Medulla oblongata (tissue), 1 donor: ENCODE results near the gene EMCN.

Experiments
- DNase-seq: peaks from one replicate; pipeline ENCODE4 v3.0.0-alpha.2; 2015; ENCODE audit errors: extremely low spot score

EMCN gene

GRCh38 chr4:100493756-100494155 lies 24.1 kb downstream of the EMCN start:
- no peak for DNase-seq

GRCh38 chr4:100492129-100492528 lies 25.7 kb downstream of the EMCN start:
- no peak for DNase-seq

GRCh38 chr4:100489305-100489704 lies 28.5 kb downstream of the EMCN start:
- no peak for DNase-seq

- DNase-seq = no peak
Observed at GRCh38 chr4:100486496-100486895, 31.3 kb downstream of the EMCN start.

GRCh38 chr4:100483796-100484195 lies 34.0 kb downstream of the EMCN start:
- DNase-seq = no peak

GRCh38 chr4:100479971-100480370 lies 37.9 kb downstream of the EMCN start:
- no peak for DNase-seq

- DNase-seq = no peak
Observed at GRCh38 chr4:100469555-100469954, 48.3 kb downstream of the EMCN start.

- DNase-seq = no peak
Observed at GRCh38 chr4:100466501-100466900, 51.3 kb downstream of the EMCN start.

- DNase-seq = no peak
Observed at GRCh38 chr4:100461807-100462605, 55.8 kb downstream of the EMCN start.

- no peak for DNase-seq
Observed at GRCh38 chr4:100450449-100450848, 67.4 kb downstream of the EMCN start.

GRCh38 chr4:100431416-100431815 lies 86.4 kb downstream of the EMCN start:
- DNase-seq = no peak

GRCh38 chr4:100430451-100430850 lies 87.4 kb downstream of the EMCN start:
- no peak for DNase-seq

GRCh38 chr4:100429616-100430015 lies 88.2 kb downstream of the EMCN start:
- no peak for DNase-seq

- no peak for DNase-seq
Observed at GRCh38 chr4:100428051-100428450, 89.8 kb downstream of the EMCN start.

GRCh38 chr4:100424376-100424775 lies 93.4 kb downstream of the EMCN start:
- no peak for DNase-seq

- DNase-seq = no peak
Observed at GRCh38 chr4:100422894-100423293, 94.9 kb downstream of the EMCN start.

- peak; percentile 51 for DNase-seq
Observed at GRCh38 chr4:100421361-100421978, 96.4 kb downstream of the EMCN start.

- no peak for DNase-seq
Observed at GRCh38 chr4:100420571-100420970, 97.3 kb downstream of the EMCN start.

GRCh38 chr4:100417565-100417964 lies 100.3 kb downstream of the EMCN start:
- no peak for DNase-seq

GRCh38 chr4:100414016-100414790 lies 103.6 kb downstream of the EMCN start:
- no peak for DNase-seq

GRCh38 chr4:100391863-100392262 lies 126.0 kb downstream of the EMCN start:
- DNase-seq = no peak

- no peak for DNase-seq
Observed at GRCh38 chr4:100391086-100391485, 126.7 kb downstream of the EMCN start.

GRCh38 chr4:100386270-100386669 lies 131.6 kb downstream of the EMCN start:
- no peak for DNase-seq
